Spleen (tissue), 7 donors: ENCODE measurements around the gene ST8SIA6.

Experiments
- POLR2A ChIP-seq, 3 donors: fragments of 450-650 bp; IDR thresholded peaks; one replicate each; pipeline ENCODE4 v1.5.1; 2017; ENCODE audit warnings: antibody characterized with exemption in 3 of 3, mild to moderate bottlenecking in 1 of 3
- POLR2AphosphoS5 ChIP-seq, 3 donors: sonication (generic); formaldehyde crosslinking; IDR thresholded peaks; one replicate each; pipeline ENCODE4 v1.5.1; 2017; ENCODE audit warnings: antibody characterized with exemption in 3 of 3
- TF ChIP-seq, protein P1 (sequence below), 11 experiments: fragments of 200-600 bp in 7 of 11; fragments of 450-650 bp in 4 of 11; sonication (generic) in 4 of 11; IDR thresholded peaks in 8 of 11; conservative IDR thresholded peaks in 3 of 11; 1 replicate in 7 of 11; 2 replicates in 4 of 11; pipeline versions ENCODE4 v1.4.0 to v1.8.0; 2016 to 2021; ENCODE audit warnings: antibody characterized with exemption in 11 of 11, inconsistent platforms in 4 of 11, mild to moderate bottlenecking in 1 of 11
- donor health status: DM: no; HTN: no; CAD: no; lungs with moderate emphysema.
- donor health status: DM: no; HTN: no; CAD: no.
- donor health status: DM: no; HTN: no; CAD: no.

DNA sequence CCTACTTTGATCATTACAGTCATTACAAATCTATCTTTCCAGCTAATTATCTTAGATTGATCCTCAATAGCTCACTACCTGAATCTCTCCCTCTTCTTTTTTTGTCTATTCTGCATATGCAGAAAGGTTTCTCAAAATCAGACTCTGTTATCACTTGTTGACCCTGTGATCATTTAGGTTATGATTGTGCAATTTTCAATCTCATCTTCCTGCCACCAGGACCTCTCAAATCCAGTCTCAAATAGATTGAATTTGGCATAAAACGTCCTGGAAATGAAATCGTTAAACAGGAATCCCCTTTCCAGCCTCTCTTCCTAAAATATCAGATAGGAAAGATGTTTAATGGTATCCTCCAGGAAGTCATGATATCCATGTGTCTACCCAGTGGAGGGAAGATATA is 96.6 kb downstream of the ST8SIA6 start:
- TF ChIP-seq POLR2AphosphoS5 (IDR thresholded peaks at IDR 0.05), result no peak
- TF ChIP-seq, protein P1, sequence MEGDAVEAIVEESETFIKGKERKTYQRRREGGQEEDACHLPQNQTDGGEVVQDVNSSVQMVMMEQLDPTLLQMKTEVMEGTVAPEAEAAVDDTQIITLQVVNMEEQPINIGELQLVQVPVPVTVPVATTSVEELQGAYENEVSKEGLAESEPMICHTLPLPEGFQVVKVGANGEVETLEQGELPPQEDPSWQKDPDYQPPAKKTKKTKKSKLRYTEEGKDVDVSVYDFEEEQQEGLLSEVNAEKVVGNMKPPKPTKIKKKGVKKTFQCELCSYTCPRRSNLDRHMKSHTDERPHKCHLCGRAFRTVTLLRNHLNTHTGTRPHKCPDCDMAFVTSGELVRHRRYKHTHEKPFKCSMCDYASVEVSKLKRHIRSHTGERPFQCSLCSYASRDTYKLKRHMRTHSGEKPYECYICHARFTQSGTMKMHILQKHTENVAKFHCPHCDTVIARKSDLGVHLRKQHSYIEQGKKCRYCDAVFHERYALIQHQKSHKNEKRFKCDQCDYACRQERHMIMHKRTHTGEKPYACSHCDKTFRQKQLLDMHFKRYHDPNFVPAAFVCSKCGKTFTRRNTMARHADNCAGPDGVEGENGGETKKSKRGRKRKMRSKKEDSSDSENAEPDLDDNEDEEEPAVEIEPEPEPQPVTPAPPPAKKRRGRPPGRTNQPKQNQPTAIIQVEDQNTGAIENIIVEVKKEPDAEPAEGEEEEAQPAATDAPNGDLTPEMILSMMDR (IDR thresholded peaks at IDR 0.05 in 8 of 11, conservative IDR thresholded peaks at IDR 0.05 in 3 of 11), result no peak
- no peak for TF ChIP-seq POLR2A (IDR thresholded peaks at IDR 0.05)
